Stimulated activated naive CD4-positive, alpha-beta T cell treated with Interleukin-2 at 50 U/mL for 16 hours (primary cell): ENCODE results near the gene IQCH.
"Not testable (repeated sequence)": the region's sequence is repeated elsewhere in the genome, so short reads cannot be mapped to it uniquely, and the experiment has no call there.

Experiments used
- DNase-seq: peaks from one replicate; lab custom pipeline; 2025; lab: John Stamatoyannopoulos, UW

IQCH gene

DNA sequence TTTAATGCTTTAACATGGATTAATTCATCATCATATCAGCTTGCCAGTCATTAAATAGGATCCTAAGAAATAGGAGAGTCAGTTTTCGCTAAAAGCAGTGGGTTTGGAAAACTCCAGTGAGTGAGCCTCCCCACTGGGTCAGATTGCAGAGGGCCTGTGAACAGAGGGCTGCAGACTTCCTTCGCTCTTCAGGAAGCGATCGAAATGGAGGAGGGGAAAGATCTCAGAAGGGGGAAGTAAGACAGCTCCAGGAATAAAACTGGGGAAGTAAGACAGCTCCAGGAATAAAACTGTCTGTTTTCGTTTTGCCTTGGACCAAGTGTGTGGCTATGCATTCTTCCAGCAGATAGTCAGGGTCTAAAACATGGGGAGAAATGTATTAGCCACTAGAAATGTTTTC is 141.5 kb downstream of the IQCH start:
- no peak for DNase-seq

DNA sequence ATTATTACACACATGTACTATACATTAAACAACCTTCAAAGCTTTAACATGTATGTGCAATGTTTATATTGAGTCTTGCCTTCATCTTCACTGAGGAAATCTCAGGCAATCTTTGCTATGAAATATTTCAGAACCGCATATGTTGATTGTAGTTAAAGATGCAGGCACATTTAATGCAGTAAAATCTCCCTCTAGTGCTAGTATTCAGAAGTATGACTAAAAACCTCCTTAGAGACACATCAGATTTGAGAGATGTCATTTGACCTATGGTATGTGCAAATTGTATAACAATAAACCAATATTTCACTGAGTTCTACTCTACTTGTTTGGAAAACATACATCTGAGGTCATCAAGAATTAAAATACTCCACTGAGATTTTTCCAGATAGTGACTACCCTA is 142.6 kb downstream of the IQCH start:
- no peak for DNase-seq

DNA sequence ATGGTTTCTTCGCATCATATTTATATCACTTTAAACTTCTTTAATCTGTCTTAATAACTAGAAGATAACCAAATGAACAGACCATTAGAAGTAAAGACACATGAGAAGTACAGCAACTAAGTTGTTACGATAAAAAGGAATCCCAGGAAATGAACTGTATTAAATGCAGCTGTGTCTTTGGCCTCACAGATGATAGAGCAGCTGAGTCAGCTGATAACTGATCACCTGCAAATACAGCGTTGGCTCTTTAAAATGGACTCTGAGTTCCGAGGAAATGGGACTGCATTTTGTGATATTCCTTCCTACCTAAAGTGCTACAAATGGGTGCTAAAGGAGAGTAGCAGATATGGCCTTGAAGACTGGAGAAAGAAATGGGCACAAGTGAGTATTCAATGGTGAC is 145.3 kb downstream of the IQCH start:
- no peak for DNase-seq

DNA sequence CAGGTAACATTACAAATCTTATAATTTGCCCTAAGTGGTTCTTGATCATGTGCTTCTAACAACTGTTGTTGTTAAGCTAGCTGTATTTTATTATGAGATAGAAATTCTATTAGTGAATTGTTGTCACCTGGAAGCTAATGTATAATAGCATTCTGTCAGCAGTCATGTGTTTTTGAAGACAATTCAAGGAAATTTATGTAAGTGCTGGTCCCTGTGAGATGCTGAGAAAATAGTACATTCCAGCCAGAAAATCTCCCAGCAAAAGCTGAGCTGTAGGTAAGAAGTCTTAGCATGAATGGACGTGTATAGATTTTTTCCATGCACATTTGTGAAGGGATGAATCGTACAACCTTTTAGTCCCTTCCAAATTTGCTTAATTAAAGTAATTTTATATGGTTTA is 146.3 kb downstream of the IQCH start:
- no peak for DNase-seq

DNA sequence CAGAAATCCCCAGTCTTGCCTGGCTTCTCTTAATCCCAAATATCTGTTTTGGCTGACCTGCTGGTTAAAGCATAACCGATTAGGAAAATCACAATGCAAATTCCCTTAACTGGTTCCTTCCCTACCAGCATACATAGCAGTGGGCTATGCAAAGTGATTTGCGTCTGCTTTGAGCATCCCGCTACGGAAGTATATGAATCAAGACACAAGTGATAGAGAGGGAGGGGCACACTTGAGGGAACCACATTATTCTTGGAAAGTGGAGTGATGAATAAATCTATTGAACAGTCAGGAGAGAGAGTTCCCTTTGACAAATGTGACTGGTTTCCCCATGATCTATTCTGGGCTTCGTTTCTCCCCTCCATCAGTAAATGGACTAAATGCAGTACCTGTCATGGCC is 146.8 kb downstream of the IQCH start:
- DNase-seq: no peak

DNA sequence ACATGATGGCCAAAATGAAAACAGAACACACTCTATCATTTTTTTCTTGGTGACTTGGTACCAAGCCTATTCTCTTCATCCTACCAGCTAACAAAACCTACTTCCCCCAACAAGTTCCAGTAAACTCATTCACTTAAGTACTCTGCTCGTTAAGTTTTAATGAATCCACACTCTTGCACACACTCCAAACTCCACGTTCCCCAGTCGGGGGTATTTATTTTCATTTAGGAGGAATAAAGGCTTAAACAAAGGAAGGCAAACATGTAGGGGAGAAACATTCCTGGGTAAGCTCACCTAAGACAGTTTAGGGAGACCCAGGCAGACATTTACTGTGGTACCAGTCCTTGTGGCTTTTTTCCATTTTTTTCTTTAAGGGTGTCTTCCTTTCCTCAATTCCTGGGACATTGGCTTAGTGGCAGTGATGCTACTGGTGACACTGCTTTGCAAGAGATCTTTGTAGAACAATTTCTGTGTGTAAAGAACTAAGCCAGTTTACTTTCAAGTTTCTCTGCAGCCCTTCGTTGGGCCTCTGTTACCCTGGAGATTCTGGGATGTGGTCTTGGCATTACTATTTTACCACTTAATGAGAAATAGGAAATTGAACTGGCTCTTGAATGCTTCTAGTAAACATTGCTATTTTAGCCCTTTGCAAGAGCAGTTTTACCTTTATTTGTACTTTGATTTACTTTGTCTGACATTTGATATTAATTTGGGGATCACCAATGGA is 149.0 kb downstream of the IQCH start:
- no peak for DNase-seq

DNA sequence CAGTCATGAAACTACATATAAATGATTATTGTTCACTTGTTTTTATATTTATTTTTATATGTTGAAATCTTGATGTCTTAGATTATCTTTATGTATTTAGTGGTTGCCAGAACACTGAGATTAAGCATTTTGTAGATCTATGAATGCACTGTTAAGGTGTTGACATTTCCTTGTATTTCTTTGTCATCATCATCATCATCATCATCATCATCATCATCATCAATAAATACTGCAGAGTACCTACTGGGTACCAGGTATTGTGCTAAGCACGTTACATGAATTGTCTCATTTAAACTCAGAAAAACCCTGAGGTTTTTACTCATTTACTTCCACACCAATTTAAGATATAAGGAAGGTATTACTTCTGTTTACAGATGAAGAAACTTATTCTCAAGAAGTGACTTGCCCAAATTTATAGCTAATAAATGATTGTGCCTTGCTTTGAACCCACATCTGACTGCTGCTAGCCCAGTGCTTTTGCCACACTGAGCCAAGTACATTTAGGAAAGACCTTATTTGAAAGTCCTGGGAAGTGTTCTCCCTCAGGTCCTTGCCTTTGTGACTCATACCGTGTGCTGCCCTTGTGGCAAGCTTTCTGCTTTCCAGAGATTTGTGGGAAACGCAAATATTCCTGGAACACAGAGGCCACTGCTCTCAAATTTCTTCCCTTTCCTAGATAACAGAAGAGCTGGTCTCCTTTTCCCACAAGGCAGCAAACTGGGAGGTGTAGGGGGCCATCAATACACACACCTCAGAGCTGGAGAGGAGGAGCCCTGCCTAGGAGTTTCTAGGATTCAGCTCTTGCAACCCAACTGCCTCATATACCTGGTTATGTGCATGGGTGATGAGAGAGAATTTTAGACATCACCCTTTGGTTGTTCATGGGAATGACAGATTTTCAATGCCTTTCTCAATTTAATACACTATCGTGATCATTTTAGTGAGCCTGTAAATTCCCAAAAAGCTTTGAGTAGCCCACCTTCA is 150.9 kb downstream of the IQCH start:
- no peak for DNase-seq

DNA sequence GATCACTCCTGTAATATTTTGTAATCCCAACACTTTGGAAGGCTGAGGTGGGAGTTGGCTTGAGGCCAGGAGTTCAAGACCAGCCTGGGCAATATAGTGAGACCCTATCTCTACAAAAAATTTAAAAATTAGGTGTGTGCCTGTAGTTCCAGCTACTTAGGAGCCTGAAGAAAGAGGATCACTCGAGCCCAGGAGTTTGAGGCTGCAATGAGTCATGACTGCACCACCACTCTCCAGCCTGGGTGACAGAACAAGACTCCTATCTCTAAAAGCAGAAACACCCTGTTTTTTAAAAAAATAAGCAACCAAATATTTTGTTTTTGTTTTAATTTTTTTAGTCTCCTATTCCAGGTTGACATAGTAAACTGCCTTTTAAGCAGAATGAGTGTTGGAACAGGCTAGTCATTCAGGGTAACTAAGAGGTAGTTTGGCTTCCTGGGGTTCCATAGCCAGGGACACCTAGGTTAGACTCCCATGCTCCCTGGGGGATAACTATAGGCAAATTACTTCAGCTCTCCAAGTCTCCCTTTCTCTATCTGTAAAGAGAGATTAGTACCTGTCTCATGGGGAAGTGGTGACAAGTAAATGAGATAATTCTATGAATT is 151.8 kb downstream of the IQCH start:
- DNase-seq: no peak

DNA sequence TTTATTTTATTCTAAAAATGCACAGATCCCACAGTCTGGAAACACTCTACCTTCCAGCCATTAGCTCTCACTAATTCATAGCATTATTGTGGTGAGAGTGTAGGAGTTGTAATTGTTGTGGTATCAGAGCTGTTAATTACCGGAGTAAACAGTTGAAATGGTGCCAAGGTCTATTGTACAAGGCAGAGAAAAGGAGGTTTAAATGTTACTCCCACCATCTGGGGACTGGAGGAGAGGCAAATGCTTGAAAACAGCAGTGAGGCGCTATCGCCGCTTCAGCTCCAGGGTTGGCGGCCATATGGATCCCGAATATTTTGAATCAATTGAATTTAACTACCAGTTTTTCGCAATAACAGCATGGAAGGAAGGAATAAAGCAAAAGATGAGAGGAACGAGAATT is 153.2 kb downstream of the IQCH start:
- no peak for DNase-seq

DNA sequence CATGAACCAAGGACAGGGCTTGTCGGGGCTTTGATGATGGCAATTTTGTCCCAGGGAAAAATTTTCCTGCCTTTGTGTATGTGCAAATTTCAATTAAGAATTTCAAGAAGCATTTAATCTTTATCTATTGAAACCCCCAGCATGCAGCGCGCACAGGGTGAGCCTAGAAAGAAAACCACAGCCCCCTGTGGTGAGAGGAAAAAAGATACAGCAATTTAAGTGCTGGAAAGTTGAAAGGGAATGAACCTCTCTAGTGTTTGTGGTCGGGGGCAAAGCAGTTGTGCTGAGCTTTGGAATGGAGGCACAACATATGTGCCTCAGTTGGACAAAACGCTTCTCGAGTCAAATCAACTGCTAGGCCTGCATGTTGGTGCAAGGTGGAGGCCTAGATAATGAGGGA is 154.6 kb downstream of the IQCH start:
- DNase-seq: no peak

DNA sequence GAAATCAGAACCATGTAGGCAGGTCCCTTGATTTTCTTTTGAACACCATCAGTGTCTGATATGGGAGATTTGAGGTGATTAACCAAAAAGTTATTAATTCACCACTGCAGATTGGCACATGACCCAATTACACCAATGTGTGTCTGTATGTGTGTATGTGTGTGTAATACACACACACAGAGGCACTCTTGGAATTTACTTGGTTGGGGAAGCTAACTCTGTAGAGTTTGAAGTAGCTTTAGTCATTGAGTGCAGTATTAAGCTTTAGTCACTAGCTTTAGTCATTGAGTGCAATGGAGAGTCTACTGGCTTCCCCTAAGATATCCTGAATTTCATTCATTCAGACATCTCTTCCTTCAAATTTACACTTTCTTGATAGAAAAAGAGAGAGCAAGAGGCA is 156.9 kb downstream of the IQCH start:
- no peak for DNase-seq

DNA sequence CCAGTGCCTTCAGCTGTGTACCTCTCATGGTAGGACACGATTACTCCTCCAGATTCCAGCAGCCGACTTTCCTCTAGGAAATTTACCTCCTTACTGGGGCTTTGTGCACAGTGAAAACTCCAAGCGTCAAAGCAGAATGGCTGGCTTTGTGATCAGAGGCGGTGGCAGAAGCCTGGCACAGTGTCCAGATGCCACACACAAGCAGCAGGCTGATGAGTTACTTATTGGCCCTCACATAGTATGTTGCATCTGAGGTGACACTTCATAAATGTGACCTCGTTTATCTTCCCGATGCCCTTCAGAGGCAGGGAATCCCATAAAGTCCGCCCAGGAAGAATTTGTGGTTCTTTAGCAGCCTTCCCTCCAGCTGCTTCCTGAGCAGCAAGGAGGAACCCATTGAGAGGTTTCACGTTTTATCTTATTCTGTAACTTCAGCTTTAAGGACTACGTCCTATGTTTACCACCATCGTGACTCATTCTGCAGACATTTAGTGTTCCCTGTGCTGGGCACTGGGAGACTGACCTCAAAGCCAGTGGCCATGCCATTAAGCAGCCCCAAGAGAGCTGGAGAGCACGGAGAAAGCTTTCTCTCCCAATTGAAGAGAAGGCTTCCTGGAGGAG is 159.3 kb downstream of the IQCH start:
- no peak for DNase-seq

DNA sequence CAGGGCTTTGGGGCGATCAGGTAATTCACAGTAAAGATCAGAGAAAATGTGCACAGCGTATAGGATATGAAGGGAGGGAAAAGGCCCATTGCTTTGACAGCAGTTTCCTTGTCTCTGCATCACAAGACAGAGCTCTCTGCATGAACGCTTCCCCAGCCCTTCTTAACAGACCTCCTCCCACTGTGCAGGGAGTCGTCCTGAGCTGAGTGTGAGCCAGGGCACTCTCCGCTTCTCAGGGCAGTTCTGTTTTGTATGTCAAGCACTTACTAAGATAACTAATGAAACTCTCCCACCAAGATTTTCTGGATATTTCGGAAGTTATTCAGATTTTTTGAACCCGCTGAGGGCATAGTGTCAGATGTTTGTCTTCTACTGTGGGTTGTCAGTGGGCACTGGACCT is 160.6 kb downstream of the IQCH start:
- no peak for DNase-seq

DNA sequence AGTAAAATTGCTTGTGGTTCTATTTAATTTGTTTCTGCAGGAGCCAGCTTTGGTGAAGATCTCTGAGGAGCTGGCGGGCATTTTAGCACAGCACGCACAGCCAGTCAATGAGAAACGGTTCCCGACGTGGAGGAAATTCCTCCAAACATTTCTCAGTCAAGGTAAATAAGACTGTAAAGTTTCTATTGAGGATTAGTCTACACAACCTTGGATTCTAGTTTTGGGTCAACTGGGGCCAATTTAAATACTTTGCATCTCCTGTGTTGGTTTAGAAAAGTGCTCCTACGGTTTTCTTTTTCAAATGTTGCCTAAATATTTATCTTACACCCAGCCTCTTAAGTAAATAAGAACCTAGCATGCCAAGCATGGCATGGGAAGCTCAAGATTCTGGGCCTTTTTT is 162.3 kb downstream of the IQCH start:
- DNase-seq: no peak

DNA sequence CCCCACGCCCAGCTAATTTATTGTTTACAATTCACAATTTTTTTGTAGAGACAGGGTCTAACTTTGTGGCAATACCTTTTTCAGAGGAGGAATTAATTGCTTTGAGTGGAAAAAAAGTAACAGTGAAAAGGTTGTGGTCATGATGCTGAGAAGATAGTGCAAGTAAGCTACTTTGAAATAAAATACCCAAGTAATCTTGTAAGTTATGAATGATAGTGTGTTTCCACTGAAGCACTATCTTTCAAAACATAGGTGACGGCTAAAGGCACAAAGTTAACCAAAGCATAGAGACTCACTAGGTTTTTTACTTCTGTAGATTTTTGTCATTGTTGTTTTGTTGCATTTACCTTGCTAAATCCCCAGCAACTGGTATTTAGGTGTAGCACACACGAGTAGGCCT is 165.1 kb downstream of the IQCH start:
- DNase-seq: no peak

DNA sequence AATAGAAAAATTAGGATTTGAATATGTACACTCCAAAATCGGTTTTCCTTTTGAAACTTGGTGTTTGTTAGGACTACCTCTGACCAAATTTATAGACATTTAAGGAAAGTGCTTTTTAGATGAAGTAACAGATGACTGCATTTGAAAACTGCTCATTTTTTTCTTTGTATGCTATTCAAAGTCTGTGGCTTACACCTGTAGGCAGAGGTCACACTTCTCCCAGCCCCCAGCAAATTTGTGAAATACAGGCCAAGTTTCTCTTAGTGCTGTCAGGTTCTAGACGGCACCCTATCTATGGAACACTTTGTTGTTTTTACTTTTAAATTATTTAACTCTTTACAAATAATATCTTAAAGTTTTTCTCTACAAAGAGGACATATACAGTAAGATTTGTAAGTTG is 165.6 kb downstream of the IQCH start:
- no peak for DNase-seq

DNA sequence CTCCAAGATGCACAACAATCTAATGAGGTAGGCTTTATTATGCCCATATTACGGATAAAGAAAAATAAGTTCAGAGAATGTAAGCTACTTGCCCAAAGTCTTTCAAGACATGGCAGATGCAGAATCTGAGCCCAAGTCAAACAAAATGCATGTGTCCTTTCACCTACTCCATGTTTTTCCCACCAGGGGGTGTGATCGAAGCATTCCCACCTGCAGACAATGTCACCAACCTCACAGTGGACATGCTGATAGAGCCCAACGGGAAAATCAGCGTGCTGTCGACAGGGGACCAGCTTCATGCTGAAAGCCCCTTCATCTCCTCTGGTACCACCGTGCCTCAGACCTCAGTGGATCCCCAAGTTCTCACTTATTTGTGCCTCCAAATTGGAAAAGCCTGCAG is 166.5 kb downstream of the IQCH start:
- no peak for DNase-seq

DNA sequence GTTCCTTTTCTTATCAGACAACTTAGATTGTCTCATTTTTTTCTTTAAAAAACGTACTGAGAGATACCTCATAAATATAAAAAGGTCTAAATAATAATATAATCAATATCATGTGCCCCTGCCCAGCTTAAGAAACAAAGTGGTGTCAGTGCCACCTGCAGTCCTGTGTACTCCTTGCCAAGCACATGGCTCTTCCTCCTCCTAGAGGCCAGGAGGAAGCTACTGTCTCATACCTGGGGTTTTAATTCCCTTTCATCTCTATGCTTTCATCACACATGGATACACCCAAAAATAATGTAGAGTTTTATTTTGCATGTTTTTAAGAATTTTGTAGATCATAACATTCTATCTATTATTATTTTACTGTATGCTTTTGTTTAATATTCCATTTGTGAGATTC is 167.7 kb downstream of the IQCH start:
- no peak for DNase-seq

DNA sequence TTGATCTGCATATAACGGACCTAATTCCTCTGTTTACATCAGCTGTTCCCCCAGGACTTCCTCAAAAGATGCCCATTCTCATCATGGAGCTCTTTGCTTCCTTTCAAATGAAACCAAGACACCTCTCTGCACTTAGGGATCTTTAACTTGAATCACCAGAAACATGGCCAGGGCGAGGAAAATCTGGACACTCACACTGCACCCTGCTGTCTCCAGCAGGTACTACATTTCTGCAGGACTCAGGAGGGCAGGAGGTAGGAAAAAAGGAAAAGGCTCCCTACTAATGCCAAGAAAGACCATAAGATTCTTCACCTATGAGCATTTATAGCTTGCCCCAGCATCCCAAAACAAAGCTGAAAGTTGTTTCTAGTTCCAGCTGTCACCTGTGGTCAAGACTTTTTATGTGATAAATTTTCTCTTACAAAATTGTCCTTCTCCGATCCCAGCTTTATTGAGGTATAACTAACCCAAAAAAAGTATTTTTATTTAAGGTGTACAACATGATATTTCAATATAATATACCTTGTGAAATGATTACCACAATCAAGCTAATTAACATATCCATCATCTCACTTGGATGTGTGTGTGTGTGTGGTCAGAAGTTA is 179.0 kb downstream of the IQCH start:
- no peak for DNase-seq

DNA sequence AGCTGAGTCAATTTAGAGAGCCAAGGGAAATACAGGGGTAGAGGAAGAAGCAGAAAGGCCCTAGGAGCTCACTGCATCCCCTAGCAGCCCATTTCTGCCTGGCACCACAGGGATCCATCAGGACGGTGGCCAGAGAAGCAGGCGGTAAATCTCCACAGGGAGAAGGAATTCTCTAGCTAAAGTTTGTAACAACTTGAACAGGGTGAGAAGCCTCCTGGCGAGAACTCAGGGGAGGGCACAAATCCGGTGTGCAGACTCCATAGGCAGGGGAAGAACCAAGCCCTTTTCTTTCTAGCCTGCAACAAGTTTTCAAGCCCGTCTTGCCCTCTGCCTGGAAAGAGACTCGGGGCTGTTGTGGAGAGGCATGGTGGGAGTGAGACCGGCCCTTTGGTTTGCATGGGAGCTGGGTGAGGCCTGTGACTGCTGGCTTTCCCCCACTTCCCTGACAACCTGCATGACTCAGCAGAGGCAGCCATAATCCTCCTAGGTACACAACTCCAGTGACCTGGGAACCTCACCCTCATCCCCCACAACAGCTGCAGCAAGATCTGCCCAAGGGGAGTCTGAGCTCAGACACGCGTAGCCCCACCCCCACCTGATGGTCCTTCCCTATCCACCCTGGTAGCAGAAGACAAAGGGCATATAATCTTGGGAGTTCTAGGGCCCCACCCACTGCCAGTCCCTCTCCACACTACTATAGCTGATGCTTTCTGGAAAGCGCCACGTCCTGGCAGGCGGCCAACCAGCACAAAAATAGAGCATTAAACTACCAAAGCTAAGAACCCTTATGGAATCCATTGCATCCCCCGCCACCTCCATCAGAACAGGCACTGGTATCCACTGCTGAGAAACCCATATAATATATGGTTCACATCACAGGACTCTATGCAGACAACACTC is 182.0 kb downstream of the IQCH start:
- DNase-seq: not testable (repeated sequence)

DNA sequence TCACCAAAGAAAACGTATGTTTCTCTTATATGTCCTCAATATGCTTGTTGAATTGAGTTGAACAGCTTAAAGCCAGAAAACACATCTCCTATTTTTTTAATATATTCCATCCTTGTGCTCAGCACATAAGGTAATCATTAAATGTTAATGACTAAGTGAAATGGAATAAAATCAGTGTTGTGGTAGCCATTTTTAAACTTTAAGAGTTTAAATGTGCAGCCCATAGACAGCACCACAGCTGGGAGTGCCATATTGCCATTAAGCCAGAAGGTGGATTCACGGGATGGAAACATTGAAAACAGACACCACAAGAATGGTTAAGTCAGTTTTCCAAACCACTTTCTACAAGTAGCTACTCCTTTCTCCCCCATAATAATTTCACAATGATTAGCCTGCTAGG is 189.5 kb downstream of the IQCH start:
- DNase-seq: no peak
